ENCODE measurements around the gene PNMA6F. TPM values are rescaled to one million over a fixed set of nuclear protein-coding genes. Genes with fewer than 3 reads are reported as not detected.

PNMA6F gene
- total RNA-seq, 1 experiment from 2014 or later, result not detected

- intact Hi-C loops (cut with micrococcal nuclease), result no loop called here
- no peaks in the 10 kb centered on the region for H3K9me3 ChIP-seq (ENCODE audit: control insufficient read depth in 1 of 2, insufficient read depth in 1 of 2, low read depth in 1 of 2, low read length in 2 of 2)
- H3K4me1 ChIP-seq (ENCODE audit: control insufficient read depth in 1 of 2, insufficient read depth in 2 of 2, low read length in 2 of 2), result no peaks in the 10 kb centered on the region
- no peak for ATAC-seq
- no TSS peak for BruUV-seq (replicated peaks)
- H3K4me3 ChIP-seq (replicated peaks in 1 of 2; ENCODE audit: low read depth in 1 of 2, low read length in 2 of 2), result no peak overlapping the region
- no peak overlapping the region for H3K27ac ChIP-seq (ENCODE audit: low read depth, low read length)
- H4K20me1 ChIP-seq (ENCODE audit: insufficient read depth), result no peaks in the 10 kb centered on the region
- no peaks in the 10 kb centered on the region for H3K9me2 ChIP-seq (ENCODE audit: insufficient read depth)
- no peaks in the 10 kb centered on the region for H3K36me3 ChIP-seq (ENCODE audit: control insufficient read depth in 1 of 2, insufficient read depth in 2 of 2, low read length in 2 of 2)
- CTCF ChIA-PET, result no interaction called here
- no peak overlapping the region for H3K4me2 ChIP-seq (ENCODE audit: low read length)
- H3K79me2 ChIP-seq (ENCODE audit: insufficient read depth, low read length), result no peaks in the 10 kb centered on the region
- DNase-seq (ENCODE audit: low read depth, low spot score), result no peak
- H3K9ac ChIP-seq (ENCODE audit: low read length), result no peak overlapping the region
- H3K27me3 ChIP-seq (ENCODE audit: insufficient read depth, low read length), result 0 out of 2 replicates have a peak, but pooled peaks cover 2% of the 10 kb centered on the region
- no peak for TF ChIP-seq EGR1 (IDR thresholded peaks at IDR 0.05; ENCODE audit: low read depth)
- no peak for TF ChIP-seq MAX (IDR thresholded peaks at IDR 0.05)
- no peak for TF ChIP-seq JUND (IDR thresholded peaks at IDR 0.05)
- TF ChIP-seq EZH2 (IDR thresholded peaks at IDR 0.05), result no peak
- TF ChIP-seq FOSL1 (IDR thresholded peaks at IDR 0.05; ENCODE audit: low read depth), result no peak
- TF ChIP-seq EZH2phosphoT487 (IDR thresholded peaks at IDR 0.05; ENCODE audit: borderline replicate concordance), result no peak
- no peak for TF ChIP-seq CBX3 (IDR thresholded peaks at IDR 0.05; ENCODE audit: low read depth)
- no peak overlapping the region for H2AFZ ChIP-seq (ENCODE audit: low read depth, low read length, poor library complexity, severe bottlenecking)
- RAD21 ChIA-PET (ENCODE audit: low non-redundant PET in 1 of 2, low total read pairs in 2 of 2, uncharacterized antibody in 2 of 2, unreplicated experiment in 2 of 2), result no interaction called here
- POLR2A ChIA-PET, result no interaction called here
Measured at GRCh38 chrX:153370293-153371055, 48.9 kb upstream of the PNMA6F start.

GRCh38 chrX:153366878-153367538, 45.4 kb upstream of the PNMA6F start:
- BruUV-seq (replicated peaks), result no TSS peak
- ChIA-PET CTCF (no interaction called here), RAD21 (ENCODE audit: low non-redundant PET in 1 of 2, low total read pairs in 2 of 2, uncharacterized antibody in 2 of 2, unreplicated experiment in 2 of 2) (no interaction called here), POLR2A (no interaction called here)
- Histone ChIP-seq H3K9me2 (ENCODE audit: insufficient read depth) (no peaks in the 10 kb centered on the region), H3K4me2 (ENCODE audit: low read length) (no peak overlapping the region), H3K9ac (ENCODE audit: low read length) (no peak overlapping the region), H3K27ac (ENCODE audit: low read depth, low read length) (no peak overlapping the region), H3K79me2 (ENCODE audit: insufficient read depth, low read length) (no peaks in the 10 kb centered on the region), H3K4me1 (ENCODE audit: control insufficient read depth in 1 of 2, insufficient read depth in 2 of 2, low read length in 2 of 2) (no peaks in the 10 kb centered on the region), H2AFZ (ENCODE audit: low read depth, low read length, poor library complexity, severe bottlenecking) (no peak overlapping the region), H3K27me3 (ENCODE audit: insufficient read depth, low read length) (peaks cover 6% of the 10 kb centered on the region; the same call in 1 of the 2 replicates), H3K9me3 (ENCODE audit: control insufficient read depth in 1 of 2, insufficient read depth in 1 of 2, low read depth in 1 of 2, low read length in 2 of 2) (no peaks in the 10 kb centered on the region), H3K36me3 (ENCODE audit: control insufficient read depth in 1 of 2, insufficient read depth in 2 of 2, low read length in 2 of 2) (no peaks in the 10 kb centered on the region), H3K4me3 (replicated peaks in 1 of 2; ENCODE audit: low read depth in 1 of 2, low read length in 2 of 2) (no peak overlapping the region), H4K20me1 (ENCODE audit: insufficient read depth) (no peaks in the 10 kb centered on the region)
- intact Hi-C loops (cut with micrococcal nuclease), result no loop called here
- no peak for DNase-seq (ENCODE audit: low read depth, low spot score)
- ATAC-seq, result no peak
- no peak for TF ChIP-seq POLR2A (IDR thresholded peaks at IDR 0.05; ENCODE audit: borderline replicate concordance, extremely low read depth, insufficient read depth, insufficient read length)
- no peak for TF ChIP-seq ELF1 (IDR thresholded peaks at IDR 0.05; ENCODE audit: borderline replicate concordance, low read depth)
- no peak for TF ChIP-seq CBX3 (IDR thresholded peaks at IDR 0.05; ENCODE audit: low read depth)
- no peak for TF ChIP-seq JUND (IDR thresholded peaks at IDR 0.05)
- TF ChIP-seq SRF (IDR thresholded peaks at IDR 0.05; ENCODE audit: low read depth), result no peak
- TF ChIP-seq ZFX (IDR thresholded peaks at IDR 0.05), result no peak
- no peak for TF ChIP-seq MAX (IDR thresholded peaks at IDR 0.05)
- no peak for TF ChIP-seq FOSL1 (IDR thresholded peaks at IDR 0.05; ENCODE audit: low read depth)
- no peak for TF ChIP-seq TCF7L2 (IDR thresholded peaks at IDR 0.05; ENCODE audit: borderline replicate concordance, extremely low read depth, insufficient read depth, insufficient read length)
- TF ChIP-seq POLR2AphosphoS5 (IDR thresholded peaks at IDR 0.05; ENCODE audit: low read depth, low read length), result no peak
- TF ChIP-seq CEBPB (IDR thresholded peaks at IDR 0.05; ENCODE audit: low read depth), result no peak
- no peak for TF ChIP-seq ZNF274 (IDR thresholded peaks at IDR 0.05; ENCODE audit: low read depth, low read length)
- no peak for TF ChIP-seq ZBTB33 (IDR thresholded peaks at IDR 0.05; ENCODE audit: extremely low read depth, insufficient replicate concordance, low read length)
- no peak for TF ChIP-seq SIN3A (IDR thresholded peaks at IDR 0.05; ENCODE audit: low read depth)
- no peak for TF ChIP-seq YY1 (IDR thresholded peaks at IDR 0.05; ENCODE audit: extremely low read depth, insufficient replicate concordance, low read depth, low read length)

Measured in HCT116 (cell line).